GM12891 (cell line): ENCODE results near the gene KCTD18.

ENCODE experiments used
- DNase-seq: peaks from one replicate; pipeline ENCODE4 v3.0.0; 2011; ENCODE audit warnings: low spot score; ENCODE audit not compliant: insufficient read length
- FAIRE-seq: peaks from 2 replicates; lab custom pipeline; 2011; peaks lifted over from hg19 to GRCh38; lab: Jason Lieb, UNC
- PAX5 ChIP-seq: IDR thresholded peaks from 2 replicates; pipeline ENCODE4 v1.6.1; 2011; ENCODE audit warnings: low read length, moderate library complexity, mild to moderate bottlenecking; ENCODE audit not compliant: insufficient read depth, severe bottlenecking
- POLR2A ChIP-seq: IDR thresholded peaks from 2 replicates; pipeline ENCODE4 v1.6.1; 2011; ENCODE audit warnings: low read depth, low read length, control low read depth
- POLR2AphosphoS5 ChIP-seq: IDR thresholded peaks from 2 replicates; pipeline ENCODE4 v1.6.1; 2011; ENCODE audit warnings: low read depth, low read length, control low read depth
- POU2F2 ChIP-seq: IDR thresholded peaks from 2 replicates; pipeline ENCODE4 v1.6.1; 2011; ENCODE audit warnings: low read depth, mild to moderate bottlenecking, control low read depth, low read length, moderate library complexity
- SPI1 ChIP-seq: IDR thresholded peaks from 2 replicates; pipeline ENCODE4 v1.6.1; 2011; ENCODE audit warnings: low read depth, low read length, control low read depth
- TAF1 ChIP-seq: IDR thresholded peaks from 2 replicates; pipeline ENCODE4 v1.6.1; 2011; ENCODE audit warnings: low read depth, low read length, control low read depth

Gene KCTD18

DNA sequence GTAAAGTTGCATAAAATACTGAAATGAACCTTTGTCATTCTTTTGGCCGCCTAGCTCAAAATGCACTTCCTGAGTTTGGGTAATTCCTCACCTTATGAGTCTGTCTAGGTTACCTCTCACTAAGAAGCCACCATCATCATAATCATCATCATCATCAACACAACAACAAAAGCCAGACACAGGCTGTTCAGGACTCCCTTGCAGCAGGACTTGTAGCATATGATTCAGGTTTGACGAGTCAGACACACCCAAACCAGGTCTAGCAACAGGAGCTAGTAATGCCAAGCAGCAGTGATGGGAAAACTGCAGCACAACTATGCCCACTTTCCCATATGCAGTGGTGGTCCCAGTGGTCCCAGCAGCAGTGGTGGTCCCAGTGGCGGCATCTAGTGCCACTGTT is 13.3 kb upstream of the KCTD18 start:
- DNase-seq (no peak), FAIRE-seq (no peak)
- TF ChIP-seq POLR2AphosphoS5 (no peak), PAX5 (no peak), TAF1 (no peak), SPI1 (no peak), POU2F2 (no peak), POLR2A (no peak)

DNA sequence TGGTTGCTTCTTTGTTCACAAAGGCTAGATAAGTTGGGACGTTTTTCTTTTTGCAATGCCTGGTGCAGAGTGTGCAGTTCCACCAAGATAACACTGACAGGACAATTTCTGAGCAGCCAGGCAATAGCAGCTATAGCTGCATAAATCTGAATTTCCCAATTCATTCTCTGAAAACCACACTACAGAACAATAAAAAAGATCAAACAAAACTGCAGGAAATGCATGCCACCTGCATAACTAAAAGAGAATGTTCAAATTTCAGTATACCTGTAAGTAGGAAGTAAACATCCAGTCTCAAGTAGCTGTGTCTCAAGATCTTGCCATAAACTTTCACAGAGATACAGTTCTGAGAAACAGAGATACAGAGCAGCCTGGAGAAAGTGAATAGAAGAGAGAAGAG is 5.3 kb upstream of the KCTD18 start:
- no peak for DNase-seq
- TF ChIP-seq POLR2A (no peak), PAX5 (no peak), SPI1 (no peak), POLR2AphosphoS5 (no peak), POU2F2 (no peak), TAF1 (no peak)
- FAIRE-seq: no peak

DNA sequence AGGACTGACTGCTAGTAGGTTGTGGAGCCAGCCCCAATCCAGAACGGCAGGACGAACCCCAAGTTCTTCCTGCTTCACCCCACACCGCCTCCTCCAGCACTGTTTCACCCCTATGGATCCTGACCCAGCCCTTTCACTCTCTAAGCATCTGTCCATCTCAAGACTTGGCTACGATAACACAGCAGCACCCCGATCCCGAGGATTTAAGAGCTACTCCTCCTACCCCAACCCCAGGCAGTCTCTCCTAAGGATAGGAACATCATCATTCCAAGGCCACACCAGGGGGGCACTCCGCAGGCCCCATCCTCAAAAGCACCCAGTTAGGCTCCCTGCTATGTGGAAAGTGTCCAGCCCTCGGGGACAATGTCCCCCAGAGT is 645 bp downstream of the KCTD18 start:
- no peak for TF ChIP-seq POLR2A
- TF ChIP-seq POLR2AphosphoS5: peak; percentile 36; the same call in 1 of the 2 replicates
- no peak for TF ChIP-seq POU2F2
- no peak for TF ChIP-seq TAF1
- TF ChIP-seq PAX5: no peak
- TF ChIP-seq SPI1: no peak
- no peak for DNase-seq
- no peak for FAIRE-seq

DNA sequence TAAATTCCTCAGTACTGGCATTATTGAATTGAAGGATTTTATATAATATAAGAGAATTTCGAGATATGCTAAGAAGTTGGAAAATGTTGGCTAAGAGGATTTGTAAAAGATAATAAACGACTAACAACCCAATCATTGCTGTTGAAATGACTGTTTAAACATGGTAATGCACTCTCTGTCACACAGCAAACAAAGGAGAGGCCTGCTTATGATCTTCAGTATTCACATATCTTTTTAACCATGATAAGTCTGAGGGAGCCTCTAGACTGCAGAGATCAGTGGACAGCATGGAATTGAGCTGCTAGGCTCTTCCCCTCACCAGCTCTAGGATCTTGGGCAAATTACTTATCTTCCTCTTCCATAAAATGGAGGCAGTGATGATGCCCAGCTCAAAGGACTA is 2.7 kb downstream of the KCTD18 start:
- no peak for DNase-seq
- FAIRE-seq: no peak
- no peak for TF ChIP-seq PAX5
- no peak for TF ChIP-seq POLR2AphosphoS5
- TF ChIP-seq SPI1: no peak
- TF ChIP-seq POU2F2: no peak
- TF ChIP-seq POLR2A: no peak
- no peak for TF ChIP-seq TAF1

DNA sequence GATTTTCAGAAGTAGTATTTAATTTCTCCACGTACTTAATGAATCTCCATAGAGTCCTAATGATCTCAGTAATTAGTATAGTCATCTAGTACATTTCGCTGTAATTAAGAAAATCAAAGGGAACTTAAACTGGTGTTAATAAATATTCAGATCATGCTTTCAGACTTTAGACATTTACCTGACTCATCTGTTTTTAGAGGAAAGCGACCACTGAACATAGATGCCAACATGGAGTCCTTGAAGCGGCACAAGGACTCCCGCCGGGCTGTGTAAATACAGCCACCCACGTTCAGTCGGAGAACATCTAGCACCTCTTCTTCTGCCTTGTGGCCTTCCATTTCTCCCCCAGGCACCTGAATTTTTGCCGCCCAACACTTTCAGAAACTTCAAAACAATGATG is 3.2 kb downstream of the KCTD18 start:
- TF ChIP-seq SPI1 (no peak), PAX5 (no peak), POLR2AphosphoS5 (no peak), POU2F2 (no peak), POLR2A (no peak), TAF1 (no peak)
- FAIRE-seq (no peak), DNase-seq (no peak)

DNA sequence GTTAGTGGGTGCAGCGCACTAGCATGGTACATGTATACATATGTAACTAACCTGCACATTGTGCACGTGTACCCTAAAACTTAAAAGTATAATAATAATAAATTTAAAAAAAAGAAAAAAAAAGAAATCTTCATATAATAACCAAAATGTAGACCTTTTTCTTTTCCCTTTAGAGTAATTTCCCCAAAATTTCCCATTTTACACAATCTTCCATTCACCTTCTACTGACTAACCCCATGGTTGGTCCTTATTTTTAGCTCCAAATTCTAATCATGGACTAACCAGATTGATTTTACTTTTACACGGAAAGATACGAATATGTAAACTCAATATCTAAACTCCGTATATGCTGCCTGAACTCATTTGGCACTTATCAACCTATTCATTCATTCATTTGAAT is 7.7 kb downstream of the KCTD18 start:
- TF ChIP-seq POLR2A (no peak), TAF1 (no peak), POU2F2 (no peak), POLR2AphosphoS5 (no peak), PAX5 (no peak), SPI1 (no peak)
- DNase-seq (no peak), FAIRE-seq (no peak)

DNA sequence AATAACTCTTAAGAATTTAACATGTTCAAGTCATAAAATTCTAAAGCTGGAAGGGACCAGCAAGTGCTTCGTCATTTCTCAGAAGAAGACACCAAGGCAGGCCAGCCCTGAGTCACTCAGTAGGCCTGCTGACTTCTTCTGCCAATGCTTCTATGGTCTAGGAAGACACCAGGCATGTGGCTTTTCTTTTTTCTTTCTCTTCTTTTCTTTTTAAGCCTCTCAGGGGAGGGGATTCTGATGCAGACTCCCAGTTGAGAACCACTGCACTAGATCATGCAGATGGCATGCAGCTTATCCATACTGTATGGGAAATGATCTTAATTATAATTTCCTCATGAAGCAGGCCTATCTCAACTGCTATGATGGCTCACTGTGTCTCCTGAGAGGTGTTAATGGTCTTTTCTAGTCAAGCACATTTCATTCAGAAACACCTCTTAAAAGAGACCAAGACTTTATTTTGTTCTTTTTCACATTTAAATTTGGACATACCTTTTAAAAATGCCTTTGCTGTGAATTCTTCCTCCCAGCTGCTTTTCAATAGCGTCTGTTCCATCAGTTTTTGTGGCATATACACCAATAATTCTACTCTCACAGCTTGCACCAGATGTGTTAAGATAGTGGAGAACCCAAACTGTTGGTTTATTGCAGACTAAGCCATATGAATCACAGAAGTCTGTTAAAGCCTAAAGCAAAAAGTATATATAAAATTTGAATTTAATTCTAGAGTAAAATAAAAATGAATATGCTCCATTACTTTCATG is 11.3 kb downstream of the KCTD18 start:
- no peak for FAIRE-seq
- DNase-seq: no peak
- TF ChIP-seq PAX5: no peak
- TF ChIP-seq POLR2A: no peak
- TF ChIP-seq POLR2AphosphoS5: no peak
- TF ChIP-seq SPI1: no peak
- no peak for TF ChIP-seq TAF1

DNA sequence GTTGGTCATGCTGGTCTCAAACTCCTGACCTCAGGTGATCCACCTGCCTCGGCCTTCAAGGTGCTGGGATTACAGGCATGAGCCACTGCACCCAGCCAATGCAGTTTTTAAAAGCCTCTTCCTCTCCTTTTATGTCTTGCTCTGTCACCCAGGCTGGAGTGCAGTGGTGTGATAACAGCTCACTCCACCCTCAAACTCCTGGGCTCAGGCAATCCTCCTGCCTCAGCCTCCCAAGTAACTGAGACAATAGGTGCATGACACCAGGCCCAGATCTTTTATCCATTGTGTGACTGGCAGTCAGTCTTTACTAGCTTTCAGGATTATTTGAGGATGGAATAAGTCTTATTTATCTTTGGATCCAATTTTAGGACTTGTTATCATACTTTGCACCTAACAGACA is 13.2 kb downstream of the KCTD18 start:
- no peak for TF ChIP-seq POU2F2
- no peak for TF ChIP-seq PAX5
- TF ChIP-seq TAF1: no peak
- no peak for TF ChIP-seq SPI1
- no peak for TF ChIP-seq POLR2AphosphoS5
- no peak for TF ChIP-seq POLR2A
- no peak for FAIRE-seq
- DNase-seq: no peak

DNA sequence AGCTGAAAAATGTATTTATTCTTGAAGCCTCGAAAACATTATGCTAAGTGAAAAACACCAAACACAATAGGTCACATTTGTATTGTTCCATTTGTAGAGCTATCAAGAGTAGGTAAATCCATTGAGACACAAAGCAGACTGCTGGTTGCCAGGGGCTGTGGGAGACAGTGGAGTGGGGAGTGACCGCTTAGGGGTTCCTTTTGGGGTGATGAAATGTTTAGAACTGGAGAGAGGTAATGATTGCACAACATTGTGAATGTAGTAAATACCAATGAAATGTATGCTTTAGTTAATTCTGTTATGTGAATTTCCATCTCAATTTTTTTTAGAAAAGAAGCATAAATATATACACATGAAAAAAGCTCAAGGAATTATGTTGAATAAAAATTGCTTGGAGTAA is 15.8 kb downstream of the KCTD18 start:
- DNase-seq (no peak), FAIRE-seq (no peak)
- TF ChIP-seq TAF1 (no peak), POLR2A (no peak), POU2F2 (no peak), POLR2AphosphoS5 (no peak), PAX5 (no peak), SPI1 (no peak)

DNA sequence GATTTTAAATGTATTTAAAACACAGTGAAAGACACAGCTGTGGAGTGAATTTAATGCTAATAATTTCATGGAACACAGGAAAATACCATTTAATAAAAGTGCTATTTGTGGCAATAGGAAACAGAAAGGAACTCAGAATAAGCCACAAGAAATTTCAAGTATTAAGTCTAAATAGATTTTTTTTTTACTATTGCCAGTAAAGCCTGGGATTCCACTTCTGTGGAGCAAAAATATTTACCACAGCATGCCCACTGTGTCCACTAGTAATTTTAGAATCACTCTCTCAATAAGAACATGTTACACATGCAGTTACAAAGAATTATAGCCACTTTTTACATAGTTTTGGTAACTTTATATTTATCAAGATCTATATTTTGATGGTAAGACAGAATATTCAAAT is 17.2 kb downstream of the KCTD18 start:
- TF ChIP-seq POLR2A (no peak), POLR2AphosphoS5 (no peak), POU2F2 (no peak), TAF1 (no peak), PAX5 (no peak), SPI1 (no peak)
- DNase-seq (no peak), FAIRE-seq (no peak)
